Gastroesophageal sphincter (tissue), 3 donors: ENCODE results near the gene CTNNA2.

ENCODE experiments used
- POLR2A ChIP-seq, 2 donors: fragments of 450-650 bp; IDR thresholded peaks; one replicate each; pipeline ENCODE4 v1.6.1; 2017; ENCODE audit warnings: antibody characterized with exemption in 2 of 2, mild to moderate bottlenecking in 2 of 2, moderate library complexity in 1 of 2
- TF ChIP-seq, protein P1 (sequence below), 4 experiments: fragments of 200-600 bp in 2 of 4; fragments of 450-650 bp in 2 of 4; sonication (generic) in 1 of 4; IDR thresholded peaks; one replicate each; pipeline ENCODE4 v1.5.1; 2017 to 2019; ENCODE audit warnings: antibody characterized with exemption in 4 of 4, mild to moderate bottlenecking in 2 of 4, moderate library complexity in 2 of 4

DNA sequence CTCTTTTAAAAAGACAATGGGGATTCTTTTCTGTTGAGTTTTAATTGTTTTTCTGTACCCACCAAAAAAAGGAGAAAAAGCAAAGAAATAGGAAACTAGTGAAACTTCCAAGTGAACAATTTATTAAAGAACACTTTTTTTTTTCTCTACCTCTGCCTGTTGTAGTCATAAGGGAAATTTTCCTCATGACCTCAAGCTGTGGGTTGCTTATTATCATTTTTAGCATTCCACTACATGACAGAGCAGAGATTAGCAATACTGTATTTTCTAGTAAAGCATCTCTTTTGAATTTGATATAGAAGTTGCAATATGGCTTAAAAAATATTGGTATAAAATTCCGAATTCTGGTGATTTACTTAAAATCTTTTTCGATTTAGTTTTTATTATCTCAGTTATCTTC lies 879.6 kb downstream of the CTNNA2 start:
- TF ChIP-seq POLR2A (IDR thresholded peaks at IDR 0.05) = no peak
- TF ChIP-seq, protein P1, sequence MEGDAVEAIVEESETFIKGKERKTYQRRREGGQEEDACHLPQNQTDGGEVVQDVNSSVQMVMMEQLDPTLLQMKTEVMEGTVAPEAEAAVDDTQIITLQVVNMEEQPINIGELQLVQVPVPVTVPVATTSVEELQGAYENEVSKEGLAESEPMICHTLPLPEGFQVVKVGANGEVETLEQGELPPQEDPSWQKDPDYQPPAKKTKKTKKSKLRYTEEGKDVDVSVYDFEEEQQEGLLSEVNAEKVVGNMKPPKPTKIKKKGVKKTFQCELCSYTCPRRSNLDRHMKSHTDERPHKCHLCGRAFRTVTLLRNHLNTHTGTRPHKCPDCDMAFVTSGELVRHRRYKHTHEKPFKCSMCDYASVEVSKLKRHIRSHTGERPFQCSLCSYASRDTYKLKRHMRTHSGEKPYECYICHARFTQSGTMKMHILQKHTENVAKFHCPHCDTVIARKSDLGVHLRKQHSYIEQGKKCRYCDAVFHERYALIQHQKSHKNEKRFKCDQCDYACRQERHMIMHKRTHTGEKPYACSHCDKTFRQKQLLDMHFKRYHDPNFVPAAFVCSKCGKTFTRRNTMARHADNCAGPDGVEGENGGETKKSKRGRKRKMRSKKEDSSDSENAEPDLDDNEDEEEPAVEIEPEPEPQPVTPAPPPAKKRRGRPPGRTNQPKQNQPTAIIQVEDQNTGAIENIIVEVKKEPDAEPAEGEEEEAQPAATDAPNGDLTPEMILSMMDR (IDR thresholded peaks at IDR 0.05) = no peak
